GM18502 (cell line): ENCODE measurements around the gene PSMB2.
A peak's percentile ranks its signal among the peaks of the same experiment; 100 is the strongest.

Source experiments
- ATAC-seq: cut with Tn5 transposase; IDR thresholded peaks from one replicate; pipeline ENCODE4 v1.9.1; 2021; ENCODE audit warnings: mild to moderate bottlenecking; ENCODE audit not compliant: unreplicated experiment, poor library complexity

PSMB2 gene

GRCh38 chr1:35559317-35559944, 81.9 kb downstream of the PSMB2 start:
- ATAC-seq, result no peak

- no peak for ATAC-seq
Measured at GRCh38 chr1:35558374-35559316, 82.7 kb downstream of the PSMB2 start.

DNA sequence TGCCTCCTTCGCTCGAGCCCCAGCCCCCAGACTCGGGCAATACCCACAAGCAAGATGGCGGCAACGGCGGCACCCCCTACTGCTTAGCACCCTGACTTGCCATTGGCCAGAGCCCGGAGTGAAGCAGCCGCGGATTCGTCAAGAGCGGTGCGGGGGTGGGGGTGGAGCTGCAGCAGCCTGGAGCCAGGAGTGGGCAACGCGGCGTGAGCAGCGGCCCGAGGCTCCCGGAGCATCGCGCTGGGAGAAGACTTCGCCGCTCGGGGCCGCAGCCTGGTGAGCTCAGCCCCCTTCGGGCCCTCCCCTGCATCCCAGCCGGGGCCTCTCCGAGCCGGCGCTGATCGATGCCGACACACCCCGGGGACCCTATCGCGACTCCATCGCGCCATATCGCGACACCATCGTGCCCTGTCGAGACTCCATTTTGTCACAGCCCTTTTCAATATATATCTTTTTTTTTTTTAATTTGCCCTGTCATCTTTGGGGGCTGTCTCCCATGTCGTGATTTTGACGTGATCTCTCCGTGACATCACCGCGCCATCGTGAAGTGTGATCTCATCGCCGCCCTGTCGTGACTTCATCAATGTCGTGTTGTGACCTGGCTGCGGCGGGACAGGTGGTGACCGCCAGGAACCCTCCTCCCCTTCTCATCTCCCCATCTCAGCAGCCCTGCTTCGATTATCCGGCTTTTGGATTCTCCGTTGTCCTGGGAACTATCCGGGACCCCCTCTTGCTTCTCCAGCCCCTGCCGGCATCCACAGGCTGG, 83.5 kb downstream of the PSMB2 start, which contains the start of gene NCDN:
Gene NCDN (plus strand): TSS at position 189 of the 763 bp plus-strand sequence. CDS start 392 bp downstream, at position 581.
- peak; percentile 84 for ATAC-seq

DNA sequence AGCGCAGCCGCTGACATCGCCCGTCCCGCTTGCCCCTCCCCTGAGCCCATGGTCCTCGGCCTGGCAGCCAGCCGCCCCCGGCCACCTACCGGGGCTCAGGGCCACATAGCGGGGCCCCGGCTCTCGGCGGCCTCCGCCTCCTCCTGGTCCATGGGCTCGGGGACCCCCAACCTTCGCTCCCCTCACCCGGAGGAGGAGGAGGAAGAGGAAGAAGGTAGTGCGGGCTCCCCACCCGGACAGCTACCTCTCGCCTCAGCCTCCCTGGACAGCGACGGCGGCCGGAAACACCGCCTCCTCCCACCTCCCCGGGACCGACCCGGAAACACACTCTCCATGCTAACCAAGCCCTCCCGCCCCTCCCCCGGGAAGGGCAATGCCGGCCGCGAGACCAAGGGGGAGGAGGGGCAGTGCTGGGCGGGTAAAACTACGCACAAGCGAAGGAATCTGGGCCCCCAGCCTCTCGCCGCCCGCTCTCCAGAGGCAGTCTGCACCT, 84.2 kb downstream of the PSMB2 start, which contains the start of gene KIAA0319L:
Gene KIAA0319L (minus strand): TSS at position 286 of the 493 bp plus-strand sequence. CDS start 2,912 bp downstream, outside the sequence.
- ATAC-seq, result peak; percentile 77

GRCh38 chr1:35556484-35557117, 84.7 kb downstream of the PSMB2 start:
- no peak for ATAC-seq

GRCh38 chr1:35555601-35556477, 85.5 kb downstream of the PSMB2 start:
- no peak for ATAC-seq

GRCh38 chr1:35555212-35555584, 86.1 kb downstream of the PSMB2 start:
- ATAC-seq, result no peak

- ATAC-seq, result no peak
Measured at GRCh38 chr1:35554266-35555211, 86.8 kb downstream of the PSMB2 start.

DNA sequence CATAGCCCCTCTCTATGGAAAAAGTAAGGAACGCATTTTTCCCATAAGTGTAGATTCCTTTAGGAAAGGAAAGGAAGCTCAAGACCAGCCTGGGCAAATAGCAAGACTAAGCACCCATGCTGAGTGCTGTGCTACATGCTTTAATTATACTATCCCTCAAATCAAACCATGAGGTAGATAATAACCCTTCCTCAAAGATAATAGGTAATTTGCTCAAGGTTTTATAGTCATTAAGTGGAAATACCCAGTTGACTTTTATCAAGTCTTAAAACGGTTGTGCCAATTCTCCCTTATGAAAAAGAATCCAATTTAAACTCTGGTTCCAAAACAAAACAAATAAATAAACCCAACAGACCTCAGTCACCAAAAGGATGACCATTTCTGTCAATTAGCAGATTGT, 87.5 kb downstream of the PSMB2 start:
- ATAC-seq, result no peak
